Uterus (tissue), 4 donors: ENCODE measurements around the gene S100PBP. TPM values are rescaled to one million over a fixed set of nuclear protein-coding genes. Genes with fewer than 3 reads are reported as not detected.

Experiments
- DNase-seq, 2 donors: peaks; one replicate each; pipeline ENCODE4 v3.0.0-alpha.2; 2019 to 2020
- H3K27ac ChIP-seq, 2 donors: fragments of 200-600 bp; sonication (generic); 1 replicate in 1 of 2; 2 replicates in 1 of 2; pipeline ENCODE4 v1.5.1; 2016 to 2018
- H3K27me3 ChIP-seq, 2 donors: fragments of 200-600 bp; sonication (generic); one replicate each; pipeline ENCODE4 v1.5.1; 2018 to 2019; ENCODE audit warnings: control low read depth in 1 of 2
- H3K36me3 ChIP-seq, 2 donors: fragments of 200-600 bp; sonication (generic); one replicate each; pipeline ENCODE4 v1.5.1; 2019; ENCODE audit warnings: control low read depth in 1 of 2
- H3K4me1 ChIP-seq, 2 donors: fragments of 200-600 bp; sonication (generic); one replicate each; pipeline ENCODE4 v1.5.1; 2018 to 2019; ENCODE audit warnings: control low read depth in 1 of 2
- H3K4me3 ChIP-seq, 2 donors: fragments of 200-600 bp; sonication (generic); 1 replicate in 1 of 2; 2 replicates in 1 of 2; pipeline ENCODE4 v1.5.1; 2018 to 2019; ENCODE audit warnings: mild to moderate bottlenecking in 1 of 2
- H3K9me3 ChIP-seq, 2 donors: fragments of 200-600 bp; sonication (generic); one replicate each; pipeline ENCODE4 v1.5.1; 2019; ENCODE audit warnings: control low read depth in 1 of 2
- POLR2A ChIP-seq, 2 donors: fragments of 450-650 bp; IDR thresholded peaks; one replicate each; pipeline ENCODE4 v1.6.1; 2016; ENCODE audit warnings: antibody characterized with exemption in 2 of 2, mild to moderate bottlenecking in 1 of 2, moderate library complexity in 1 of 2
- intact Hi-C: fragments of 100-400 bp; cut with DNase I; formaldehyde crosslinking; loops from one replicate; pipeline ENCODE4 v1.15.1; 2023; ENCODE audit warnings: low total_unique reads
- total RNA-seq, 4 donors: library from RNA; depleted of rRNA in 3 of 4; stranded (reverse); fragments of >200 nt in 3 of 4; gene quantifications; one replicate each; pipeline versions ENCODE4 v1.1.0 to v1.2.4, GENCODE V29; 2014 to 2023
- TF ChIP-seq, protein P1 (sequence below), 4 experiments: fragments of 200-600 bp in 2 of 4; fragments of 450-650 bp in 2 of 4; sonication (generic) in 2 of 4; IDR thresholded peaks; one replicate each; pipeline ENCODE4 v1.5.1; 2016 to 2019; ENCODE audit warnings: antibody characterized with exemption in 4 of 4, mild to moderate bottlenecking in 2 of 4, moderate library complexity in 1 of 4
- donor health status: DM: yes; HTN: yes; CAD: no.

S100PBP gene
- total RNA-seq, 4 donors from 2014 or later = 50.2 to 168 (median 76.4) TPM

DNA sequence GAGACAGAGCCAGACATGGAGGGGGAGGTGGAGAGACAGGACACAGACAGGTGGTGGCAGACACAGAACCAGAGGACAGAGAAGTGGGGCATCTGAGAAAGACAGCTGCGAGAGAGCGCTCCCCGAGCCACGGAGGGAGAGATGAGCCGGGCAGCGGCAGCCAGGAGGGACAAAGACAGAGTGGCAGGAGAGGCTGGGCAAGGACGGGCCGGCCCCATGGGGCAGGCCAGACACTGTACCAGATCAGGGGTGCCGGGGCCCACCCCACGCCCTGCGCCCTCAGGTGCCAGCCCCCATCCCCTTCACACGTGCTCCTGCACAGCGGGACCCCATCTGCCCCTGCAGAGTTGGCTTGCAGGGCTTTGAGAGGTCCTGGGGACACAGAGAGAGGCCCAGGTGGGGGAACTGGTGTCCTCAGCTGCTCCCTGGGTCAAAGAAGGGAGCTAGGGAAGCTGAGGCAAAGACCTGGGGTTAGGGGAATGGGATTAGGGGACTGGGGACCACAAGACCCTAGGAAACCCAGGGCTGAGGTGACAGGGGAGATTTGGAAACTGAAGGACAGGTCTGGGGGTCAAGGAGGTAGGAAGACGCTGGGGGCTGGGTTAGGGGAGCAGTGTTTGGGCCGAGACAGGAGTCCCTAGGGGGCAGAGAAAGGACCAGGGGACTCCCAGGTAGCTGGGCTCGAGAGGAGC is 52.6 kb downstream of the S100PBP start:
- Histone ChIP-seq H3K4me1 (no peaks in the 10 kb centered on the region), H3K4me3 (peak overlapping the region in 1 of 2 donors; percentile 29), H3K9me3 (no peaks in the 10 kb centered on the region), H3K27me3 (no peaks in the 10 kb centered on the region), H3K27ac (no peak overlapping the region), H3K36me3 (no peaks in the 10 kb centered on the region)
- no peak for DNase-seq
- intact Hi-C loops = no loop called here
- no peak for TF ChIP-seq POLR2A (IDR thresholded peaks at IDR 0.05)
- TF ChIP-seq, protein P1, sequence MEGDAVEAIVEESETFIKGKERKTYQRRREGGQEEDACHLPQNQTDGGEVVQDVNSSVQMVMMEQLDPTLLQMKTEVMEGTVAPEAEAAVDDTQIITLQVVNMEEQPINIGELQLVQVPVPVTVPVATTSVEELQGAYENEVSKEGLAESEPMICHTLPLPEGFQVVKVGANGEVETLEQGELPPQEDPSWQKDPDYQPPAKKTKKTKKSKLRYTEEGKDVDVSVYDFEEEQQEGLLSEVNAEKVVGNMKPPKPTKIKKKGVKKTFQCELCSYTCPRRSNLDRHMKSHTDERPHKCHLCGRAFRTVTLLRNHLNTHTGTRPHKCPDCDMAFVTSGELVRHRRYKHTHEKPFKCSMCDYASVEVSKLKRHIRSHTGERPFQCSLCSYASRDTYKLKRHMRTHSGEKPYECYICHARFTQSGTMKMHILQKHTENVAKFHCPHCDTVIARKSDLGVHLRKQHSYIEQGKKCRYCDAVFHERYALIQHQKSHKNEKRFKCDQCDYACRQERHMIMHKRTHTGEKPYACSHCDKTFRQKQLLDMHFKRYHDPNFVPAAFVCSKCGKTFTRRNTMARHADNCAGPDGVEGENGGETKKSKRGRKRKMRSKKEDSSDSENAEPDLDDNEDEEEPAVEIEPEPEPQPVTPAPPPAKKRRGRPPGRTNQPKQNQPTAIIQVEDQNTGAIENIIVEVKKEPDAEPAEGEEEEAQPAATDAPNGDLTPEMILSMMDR (IDR thresholded peaks at IDR 0.05) = no peak

DNA sequence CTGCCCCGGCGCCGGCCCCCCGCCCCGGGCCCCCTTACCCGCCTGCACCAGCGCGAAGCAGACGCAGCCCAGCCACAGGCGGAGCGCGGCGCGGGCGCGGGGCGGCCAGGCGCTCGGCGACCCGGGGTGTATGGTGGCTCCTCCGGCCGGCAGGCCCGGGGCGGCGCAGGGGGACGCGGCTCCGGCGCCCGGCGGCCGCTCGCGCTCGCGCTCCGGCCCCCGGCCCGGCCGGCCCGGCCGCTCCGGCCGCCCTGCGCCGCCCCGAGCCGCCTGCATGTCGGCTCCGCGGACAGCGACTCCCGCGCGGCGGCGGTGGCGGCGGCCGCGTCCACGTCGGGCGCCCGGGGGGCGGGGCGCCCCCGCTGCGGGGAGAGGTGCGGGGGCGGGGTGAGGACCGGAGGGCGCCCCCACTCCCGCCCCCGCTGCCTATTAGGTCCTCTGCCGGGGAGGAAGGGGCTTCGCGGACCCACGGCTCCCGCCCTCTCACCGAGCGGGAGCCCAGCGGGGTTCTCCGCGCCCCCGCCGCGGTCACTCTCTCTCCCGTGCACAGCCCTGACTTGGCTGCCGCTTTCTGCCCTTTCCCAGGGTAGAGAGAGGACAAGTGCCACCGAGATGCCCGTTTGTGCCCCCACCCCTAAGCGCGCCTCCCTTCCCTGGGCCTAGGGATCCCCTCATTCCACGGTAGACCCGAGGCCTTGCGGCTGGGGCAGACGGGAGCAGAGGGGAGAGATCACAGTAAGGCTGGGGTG is 53.3 kb downstream of the S100PBP start, which contains the start of gene FNDC5:
Gene FNDC5, minus strand, starts transcription at position 298 of the 749 bp plus-strand sequence.
- intact Hi-C loops = no loop called here
- H3K27ac ChIP-seq = peak within 1 kb of the TSS; percentile 22 to 42
- DNase-seq = peak in 1 of 2 donors; percentile 35
- H3K9me3 ChIP-seq = no peaks in the 10 kb centered on the region
- TF ChIP-seq, protein P1 (IDR thresholded peaks at IDR 0.05) = peak in 1 of 4 experiments; percentile 14
- no peak for TF ChIP-seq POLR2A (IDR thresholded peaks at IDR 0.05)
- no peaks in the 10 kb centered on the region for H3K36me3 ChIP-seq
- H3K27me3 ChIP-seq = no peaks in the 10 kb centered on the region
- H3K4me3 ChIP-seq = peak within 1 kb of the TSS; percentile 30 to 42
- no peaks in the 10 kb centered on the region for H3K4me1 ChIP-seq

DNA sequence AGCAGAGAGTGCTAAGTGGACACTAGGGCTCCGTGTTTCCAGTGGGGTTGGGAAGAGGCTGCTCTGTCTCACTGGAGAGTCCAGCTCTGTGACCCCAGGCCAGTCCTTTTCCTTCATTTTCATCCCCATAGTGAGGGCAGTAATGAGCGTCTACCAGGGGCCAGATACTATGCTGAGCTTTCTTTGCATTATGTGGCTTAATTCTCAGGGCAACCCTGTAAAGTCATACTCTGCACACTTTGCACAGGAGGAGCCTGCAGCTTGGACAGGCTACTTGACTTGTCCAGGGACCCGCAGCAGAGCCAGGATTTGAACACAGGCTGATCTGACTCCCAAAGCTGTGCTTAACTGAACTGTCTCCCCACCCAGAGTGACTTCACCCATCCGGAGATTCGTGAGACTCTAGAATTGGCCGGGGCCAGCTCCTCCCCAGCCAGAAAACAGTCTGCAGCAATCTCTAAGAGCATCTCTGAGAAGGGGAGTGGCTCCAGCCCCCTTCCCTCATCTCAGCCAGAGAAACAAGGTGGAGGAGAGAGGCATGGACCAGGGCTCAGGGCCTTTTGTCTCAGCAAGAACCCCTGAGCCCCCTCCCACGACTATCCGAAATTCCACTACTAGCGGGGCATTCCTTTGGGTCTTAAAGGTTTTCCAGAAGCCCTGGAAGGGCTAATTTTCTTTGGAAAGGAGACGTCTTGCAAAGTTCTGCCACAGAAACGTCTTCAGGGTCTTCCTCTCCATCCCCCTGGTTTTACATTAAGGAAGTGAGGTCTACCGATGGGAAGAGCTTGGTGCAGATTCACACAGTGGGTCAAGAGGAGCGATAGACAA is 54.1 kb downstream of the S100PBP start:
- Histone ChIP-seq H3K36me3 (no peaks in the 10 kb centered on the region), H3K4me1 (no peaks in the 10 kb centered on the region), H3K4me3 (peak overlapping the region in 1 of 2 donors; percentile 42), H3K9me3 (no peaks in the 10 kb centered on the region), H3K27ac (peak overlapping the region in 1 of 2 donors; percentile 42), H3K27me3 (no peaks in the 10 kb centered on the region)
- intact Hi-C loops = no loop called here
- no peak for DNase-seq
- TF ChIP-seq, protein P1 (IDR thresholded peaks at IDR 0.05) = no peak
- no peak for TF ChIP-seq POLR2A (IDR thresholded peaks at IDR 0.05)

DNA sequence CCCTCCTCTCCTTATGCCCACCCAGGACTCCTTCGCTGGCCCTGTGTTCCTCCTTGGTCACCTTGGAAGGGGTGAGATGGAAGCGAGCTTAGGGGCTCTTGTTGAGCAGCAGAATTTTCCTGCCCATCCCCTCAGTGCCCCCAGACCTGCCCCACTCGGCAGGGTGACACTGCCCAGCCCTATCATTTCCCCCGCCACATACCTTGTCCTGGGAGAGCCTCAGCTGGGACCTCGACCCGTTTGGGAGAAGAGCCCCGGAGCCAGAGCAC is 54.7 kb downstream of the S100PBP start:
- no peak for TF ChIP-seq POLR2A (IDR thresholded peaks at IDR 0.05)
- TF ChIP-seq, protein P1 (IDR thresholded peaks at IDR 0.05) = no peak
- no peaks in the 10 kb centered on the region for H3K9me3 ChIP-seq
- H3K27me3 ChIP-seq = no peaks in the 10 kb centered on the region
- no peak overlapping the region for H3K4me3 ChIP-seq
- no peak for DNase-seq
- H3K36me3 ChIP-seq = no peaks in the 10 kb centered on the region
- peak overlapping the region in 1 of 2 donors; percentile 24 for H3K27ac ChIP-seq
- no peaks in the 10 kb centered on the region for H3K4me1 ChIP-seq
- intact Hi-C loops = no loop called here
